RPMI7951 (cell line): ENCODE results near the gene BNC2. TPM values are rescaled to one million over a fixed set of nuclear protein-coding genes. Genes with fewer than 3 reads are reported as not detected.

ENCODE experiments used
- DNase-seq: peaks from one replicate; pipeline ENCODE4 v3.0.0-alpha.2; 2012; ENCODE audit warnings: low read depth
- total RNA-seq: library from RNA; depleted of rRNA; stranded (reverse); fragments of >200 nt; shearing (Covaris generic); gene quantifications from 2 replicates; pipeline ENCODE4 v1.2.3, GENCODE V29; 2014

The BNC2 gene
- total RNA-seq, 1 experiment from 2014 or later: 8.8 TPM

DNA sequence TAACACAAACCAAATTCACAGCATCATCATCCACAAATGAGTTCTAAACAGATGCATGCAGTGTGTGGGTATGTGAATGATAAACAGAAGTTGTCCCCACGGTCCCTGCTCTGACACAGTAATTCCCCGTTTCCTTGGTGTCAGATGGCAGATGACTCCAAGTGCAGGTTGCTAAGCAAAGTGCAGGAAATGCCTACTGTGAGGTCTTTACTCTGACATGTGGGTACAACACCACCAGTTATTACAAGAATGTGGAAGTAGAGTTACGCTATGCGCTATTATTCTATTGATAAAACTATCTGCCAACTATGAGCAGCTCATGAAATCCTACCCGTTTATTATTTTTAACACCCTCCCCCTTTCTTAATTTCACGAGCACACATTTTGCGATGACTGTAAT lies 448.9 kb downstream of the BNC2 start:
- no peak for DNase-seq

DNA sequence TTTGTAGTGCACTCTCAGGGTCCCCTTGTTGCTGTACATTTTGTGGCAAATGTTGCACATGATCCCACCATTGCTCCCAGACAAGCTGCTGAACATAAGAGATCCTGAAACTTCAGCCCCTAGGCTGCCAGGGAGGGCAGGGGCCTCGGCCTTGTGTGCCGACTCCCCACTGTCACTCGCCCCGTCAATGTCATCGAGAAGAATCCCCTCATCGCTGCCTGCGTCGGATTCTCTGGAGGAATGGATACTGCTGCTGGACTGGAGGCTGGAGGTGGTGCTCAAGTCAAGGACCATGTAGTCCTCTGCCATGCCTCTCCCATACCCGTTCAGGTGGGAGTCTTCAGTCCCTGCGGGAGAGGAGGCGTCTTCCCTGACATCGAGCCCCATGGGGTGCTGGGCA lies 451.3 kb downstream of the BNC2 start:
- DNase-seq: no peak

DNA sequence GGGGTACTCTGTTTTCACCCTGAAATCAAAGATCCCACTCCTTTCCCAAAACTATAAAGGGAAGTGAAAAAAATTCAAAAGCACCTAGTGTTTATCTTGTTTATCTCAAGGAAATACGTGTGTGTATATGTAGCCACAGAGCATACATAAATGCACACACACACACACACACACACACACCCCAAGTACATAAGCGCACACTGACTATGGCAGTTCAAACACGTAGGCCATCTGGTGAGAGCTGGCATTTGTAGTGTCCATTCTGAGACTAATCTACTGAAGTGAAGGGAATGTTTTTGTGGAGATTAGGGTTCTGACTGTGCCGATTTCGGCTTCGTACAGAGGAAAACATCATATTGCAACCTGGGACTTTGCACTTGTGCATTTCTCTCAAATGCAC lies 451.7 kb downstream of the BNC2 start:
- no peak for DNase-seq

DNA sequence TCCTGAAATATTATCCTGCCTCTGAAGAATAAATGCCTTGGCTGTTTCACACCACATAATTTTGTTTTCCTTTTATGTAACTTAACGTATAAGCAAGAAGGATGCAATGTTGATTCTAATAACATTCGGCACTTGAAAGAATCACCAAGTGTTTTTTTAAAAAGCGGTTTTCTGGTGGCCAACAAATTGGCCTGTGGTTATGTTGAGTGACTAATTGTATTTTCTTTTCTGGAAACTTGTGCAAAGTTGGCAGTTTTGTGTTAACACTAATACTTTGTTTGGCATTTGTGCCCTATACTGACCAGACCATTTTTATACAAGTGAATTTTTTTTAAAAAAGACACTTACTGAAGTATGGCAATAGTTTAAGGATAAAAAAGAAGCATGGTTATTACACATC lies 452.7 kb downstream of the BNC2 start:
- DNase-seq: peak; percentile 73

- peak; percentile 90 for DNase-seq
These were observed 453.3 kb downstream of the BNC2 start for GRCh38 chr9:16417161-16417560.

DNA sequence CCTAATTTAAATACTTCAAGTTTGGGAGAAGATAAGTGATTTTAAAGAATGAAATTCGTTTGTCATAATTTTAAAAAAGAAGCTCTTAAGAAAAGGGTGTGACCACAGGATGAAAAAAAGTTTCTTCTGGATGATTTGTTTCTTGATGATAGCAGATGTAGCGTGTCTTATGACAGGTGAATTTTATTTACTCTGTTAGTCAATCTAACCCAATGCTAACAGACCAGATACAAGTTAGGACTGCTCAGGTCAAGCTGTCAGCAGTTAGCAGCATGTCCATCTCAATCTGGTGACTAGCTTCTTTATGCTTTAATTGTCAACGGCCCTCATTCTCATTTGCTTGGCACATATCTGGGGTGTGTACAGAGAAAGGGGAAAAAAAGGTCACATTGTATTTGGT lies 456.0 kb downstream of the BNC2 start:
- DNase-seq: peak; percentile 21

- peak; percentile 97 for DNase-seq
These were observed 456.9 kb downstream of the BNC2 start for GRCh38 chr9:16413509-16414016.

GRCh38 chr9:16412740-16413139 lies 457.7 kb downstream of the BNC2 start:
- peak; percentile 10 for DNase-seq

GRCh38 chr9:16411311-16411710 lies 459.2 kb downstream of the BNC2 start:
- no peak for DNase-seq

- peak; percentile 57 for DNase-seq
These were observed 459.7 kb downstream of the BNC2 start for GRCh38 chr9:16410601-16411280.

- DNase-seq: no peak
These were observed 462.9 kb downstream of the BNC2 start for GRCh38 chr9:16407617-16408016.

DNA sequence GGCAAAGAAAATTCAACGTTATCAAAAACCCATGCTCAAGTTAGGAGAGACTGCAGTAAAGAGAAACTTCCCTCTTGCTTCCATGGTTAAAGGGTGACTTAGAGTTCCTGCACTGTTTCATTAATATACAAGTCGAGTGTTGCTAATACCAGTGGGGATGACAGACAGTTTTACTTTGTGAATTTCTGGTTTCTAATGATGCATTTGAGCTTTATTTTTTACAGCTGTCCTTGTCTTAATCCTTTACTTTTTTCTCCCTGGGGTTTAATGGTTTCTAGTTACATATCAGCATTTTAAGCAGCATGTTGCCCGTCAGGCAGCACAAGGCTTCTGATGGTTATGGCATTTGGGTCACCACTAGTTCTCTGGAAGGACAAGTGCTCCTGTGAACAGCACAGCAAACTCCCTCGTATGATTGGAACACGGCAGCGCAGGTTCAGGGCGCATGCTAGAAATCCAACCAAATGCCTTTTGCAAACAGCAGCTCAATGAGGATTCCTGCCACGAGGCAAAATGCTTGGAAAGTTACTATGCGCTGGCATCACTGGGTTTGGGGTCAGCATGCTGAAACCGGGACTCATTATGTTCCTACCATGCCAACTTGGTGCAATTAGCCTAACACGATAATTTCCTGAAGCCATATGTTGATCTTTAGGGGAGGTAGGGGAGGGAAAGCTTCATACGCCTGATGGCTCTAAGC lies 463.8 kb downstream of the BNC2 start:
- DNase-seq: no peak

DNA sequence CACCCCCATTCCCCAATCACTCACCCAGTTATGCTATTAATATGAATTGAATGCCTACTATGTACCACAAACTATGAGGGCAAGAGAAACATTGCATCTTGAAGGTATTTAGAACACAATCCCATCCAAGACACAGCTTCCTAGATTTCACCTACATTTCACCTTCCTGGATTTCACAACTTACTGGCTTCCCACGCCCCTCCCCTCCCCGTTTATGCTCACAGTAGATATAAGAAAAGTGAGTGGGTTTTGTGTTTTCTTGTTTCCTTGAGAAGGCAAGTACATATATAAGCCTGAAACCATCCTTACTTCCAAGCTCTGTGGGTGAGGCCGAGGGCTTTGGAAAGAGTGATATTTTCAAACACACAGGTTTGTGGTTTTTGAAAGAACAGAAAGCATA lies 465.0 kb downstream of the BNC2 start:
- no peak for DNase-seq

DNA sequence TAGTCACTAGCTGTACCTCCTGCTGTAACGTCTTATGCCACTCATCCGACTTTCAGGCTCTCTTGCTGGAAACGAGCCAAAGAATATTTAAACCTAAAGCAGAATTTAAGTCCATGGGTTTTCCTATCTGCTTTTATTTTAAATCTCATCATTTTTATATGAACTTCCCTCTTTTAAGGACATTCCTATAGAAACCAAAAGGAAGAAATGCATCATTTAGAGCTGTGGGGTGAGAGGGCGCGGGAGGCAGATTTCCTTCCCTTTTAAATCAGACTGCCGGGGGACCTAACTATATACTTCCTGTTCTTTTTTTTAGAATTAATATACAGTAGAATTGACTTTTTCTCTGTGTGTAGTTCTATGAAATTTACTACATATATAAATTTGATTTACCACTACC lies 468.8 kb downstream of the BNC2 start:
- no peak for DNase-seq

DNA sequence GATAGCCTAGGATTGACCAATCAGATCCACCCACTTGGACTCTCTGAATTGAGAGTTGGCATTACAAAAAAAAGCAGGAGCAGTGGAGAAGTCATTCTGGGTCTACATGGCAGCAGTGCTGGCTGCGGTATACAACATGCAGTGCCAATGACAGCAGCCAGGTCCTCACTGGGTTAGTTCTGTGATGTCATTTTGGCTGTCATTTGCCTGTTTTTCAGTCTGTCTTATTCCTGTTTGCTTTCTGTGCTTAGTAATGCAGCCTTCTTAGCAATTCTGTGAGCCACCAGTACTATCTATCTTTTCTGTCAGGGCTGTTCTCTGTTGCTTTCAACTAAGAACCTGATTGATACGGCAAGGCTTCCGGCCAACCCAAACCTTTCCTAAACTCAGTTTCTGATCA lies 471.8 kb downstream of the BNC2 start:
- DNase-seq: no peak

- peak; percentile 27 for DNase-seq
These were observed 474.1 kb downstream of the BNC2 start for GRCh38 chr9:16396389-16396788.

GRCh38 chr9:16391369-16391768 lies 479.1 kb downstream of the BNC2 start:
- no peak for DNase-seq

DNA sequence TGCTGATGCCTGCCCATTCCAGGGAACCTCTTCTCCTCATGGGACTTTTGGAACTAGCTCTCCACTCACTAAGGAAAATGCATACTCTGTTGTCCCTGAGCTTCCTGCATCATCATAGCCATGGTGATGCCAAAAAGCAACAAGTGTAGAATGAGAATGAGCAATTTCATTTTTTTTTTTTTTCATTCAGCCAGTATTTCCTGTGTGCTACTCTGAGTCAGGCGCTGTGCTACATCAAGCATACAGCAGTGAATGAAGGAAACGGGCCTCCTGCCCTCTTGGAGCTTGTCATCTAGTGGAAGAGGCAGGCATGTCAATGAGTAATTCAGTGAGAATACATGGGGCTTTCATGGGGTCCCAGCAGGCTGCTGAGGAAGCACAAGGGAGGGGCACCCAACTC lies 483.1 kb downstream of the BNC2 start:
- no peak for DNase-seq

DNA sequence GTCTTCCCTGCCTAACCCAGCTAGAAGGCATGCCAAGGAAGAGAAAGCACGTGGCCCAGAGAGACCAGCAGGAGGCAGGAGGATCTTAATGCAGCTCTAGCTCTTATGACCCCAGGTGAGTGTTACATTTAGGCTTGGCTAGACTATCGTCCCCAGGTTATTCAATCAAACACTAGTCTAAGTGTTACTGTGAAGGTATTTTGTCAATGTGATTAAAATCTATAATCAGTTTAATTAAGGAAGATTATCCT lies 483.7 kb downstream of the BNC2 start:
- DNase-seq: no peak

GRCh38 chr9:16386007-16386826 lies 484.3 kb downstream of the BNC2 start:
- peak; percentile 24 for DNase-seq

DNA sequence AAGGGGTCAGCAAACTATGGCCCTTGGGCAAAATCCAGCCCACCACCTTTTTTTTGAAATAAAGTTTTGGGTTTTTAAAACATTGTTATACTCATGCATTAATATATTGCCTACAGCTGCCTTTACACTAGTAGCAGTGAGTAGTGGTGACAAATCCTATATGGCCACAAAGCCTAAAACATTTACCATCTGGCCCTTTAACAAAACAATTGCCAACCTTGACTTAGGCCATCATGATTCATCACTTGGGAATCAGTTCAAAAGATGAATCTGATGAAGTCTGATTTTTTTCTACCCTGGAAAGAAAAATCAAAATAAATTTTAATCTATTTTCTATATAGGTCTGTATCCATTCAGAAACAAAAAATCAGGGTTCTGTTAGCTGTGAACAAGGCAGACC lies 484.9 kb downstream of the BNC2 start:
- peak; percentile 80 for DNase-seq

DNA sequence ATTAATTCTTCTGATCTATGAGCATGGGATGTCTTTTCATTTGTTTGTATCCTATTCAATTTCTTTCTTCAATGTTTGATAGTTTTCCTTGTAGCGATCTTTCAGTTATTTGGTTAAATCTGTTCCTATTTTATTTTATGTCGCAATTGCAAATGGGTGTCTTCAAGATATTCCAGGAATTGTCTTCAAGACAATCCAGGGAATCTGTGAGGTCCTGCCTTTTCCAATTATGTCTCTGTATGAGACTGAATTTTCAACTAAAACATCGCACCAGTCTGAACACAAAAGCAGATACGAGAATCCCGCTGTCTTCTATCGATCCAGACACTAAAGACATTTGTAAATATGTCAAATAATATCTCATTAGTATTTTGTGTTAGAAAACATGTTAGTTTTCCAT lies 485.5 kb downstream of the BNC2 start:
- DNase-seq: no peak

DNA sequence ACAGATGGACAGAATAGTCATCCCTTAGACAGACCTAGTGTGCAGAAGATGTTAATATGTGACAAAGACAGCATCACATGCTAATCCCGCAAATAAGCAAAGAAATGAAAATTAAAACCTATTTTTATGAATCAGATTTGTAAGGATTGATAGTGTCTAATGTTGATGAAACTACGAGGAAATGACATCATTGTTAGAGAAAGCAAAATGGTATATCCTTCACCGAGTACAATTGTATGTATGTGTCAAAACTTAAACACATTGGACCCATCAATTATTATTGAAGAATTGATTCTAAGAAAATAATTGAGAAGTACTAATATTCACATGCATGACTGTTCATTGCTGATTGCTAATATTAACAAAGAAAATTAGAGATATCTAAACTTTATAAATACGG lies 493.2 kb downstream of the BNC2 start:
- DNase-seq: no peak
